Posterior cingulate gyrus (tissue), 11 donors: ENCODE measurements around the gene PLA2G10.
"Not testable (repeated sequence)": the region's sequence is repeated elsewhere in the genome, so short reads cannot be mapped to it uniquely, and the experiment has no call there.

Experiments
- DNase-seq, 10 donors: peaks; one replicate each; pipeline versions ENCODE4 v3.0.0 to v3.0.0-alpha.2; 2020 to 2021; ENCODE audit warnings: mixed read lengths in 3 of 10
- intact Hi-C: fragments of 100-400 bp; cut with DNase I; formaldehyde crosslinking; loops from one replicate; pipeline ENCODE4 v1.15.1; 2023

PLA2G10 gene

GRCh38 chr16:14694129-14694528 lies at the start of gene PLA2G10:
Gene PLA2G10 (minus strand): TSS chr16:14694308. CDS start chr16:14694229, 79 bp downstream.
- intact Hi-C loops = not testable (repeated sequence)

GRCh38 chr16:14742273-14743128 lies 48.4 kb upstream of the PLA2G10 start, which contains the start of gene NPIPA2:
Gene NPIPA2 (plus strand): TSS chr16:14742533. CDS start chr16:14748066, 5,533 bp downstream.
- intact Hi-C loops, DNase-seq: not testable (repeated sequence)

More at GRCh38 chr16:14694129-14694528, at the start of gene PLA2G10:
- DNase-seq = not testable (repeated sequence)

- DNase-seq, intact Hi-C loops: not testable (repeated sequence)
These were observed 47.7 kb upstream of the PLA2G10 start for GRCh38 chr16:14741794-14742193.

GRCh38 chr16:14740832-14741385 lies 46.8 kb upstream of the PLA2G10 start:
- intact Hi-C loops, DNase-seq: not testable (repeated sequence)

GRCh38 chr16:14733233-14733632 lies 39.1 kb upstream of the PLA2G10 start:
- DNase-seq, intact Hi-C loops: not testable (repeated sequence)

GRCh38 chr16:14703156-14704011 lies 9.3 kb upstream of the PLA2G10 start, which contains the start of gene NPIPA3:
Gene NPIPA3 (plus strand): TSS chr16:14703411. CDS start chr16:14708944, 5,533 bp downstream.
- DNase-seq, intact Hi-C loops: not testable (repeated sequence)

- intact Hi-C loops, DNase-seq: not testable (repeated sequence)
These were observed 8.6 kb upstream of the PLA2G10 start for GRCh38 chr16:14702672-14703071.

GRCh38 chr16:14701859-14702258 lies 7.8 kb upstream of the PLA2G10 start:
- intact Hi-C loops = not testable (repeated sequence)

GRCh38 chr16:14685870-14686793 lies 8.0 kb downstream of the PLA2G10 start:
- intact Hi-C loops = not testable (repeated sequence)
- DNase-seq = peak in 1 of 10 donors; percentile 22

More at GRCh38 chr16:14701859-14702258, 7.8 kb upstream of the PLA2G10 start:
- not testable (repeated sequence) for DNase-seq

- intact Hi-C loops = no loop called here
- peak in 1 of 10 donors; percentile 38 for DNase-seq
These were observed 12.0 kb downstream of the PLA2G10 start for GRCh38 chr16:14682121-14682520.

GRCh38 chr16:14681115-14681514 lies 13.0 kb downstream of the PLA2G10 start:
- intact Hi-C loops = no loop called here
- peak in 1 of 10 donors; percentile 29 for DNase-seq

- peak in 1 of 10 donors; percentile 25 for DNase-seq
- intact Hi-C loops = not testable (repeated sequence)
These were observed 13.7 kb downstream of the PLA2G10 start for GRCh38 chr16:14680396-14680795.

GRCh38 chr16:14678748-14679497 lies 15.2 kb downstream of the PLA2G10 start:
- DNase-seq = peak in 1 of 10 donors; percentile 2
- intact Hi-C loops = no loop called here

GRCh38 chr16:14677627-14678026 lies 16.5 kb downstream of the PLA2G10 start:
- no peak for DNase-seq

GRCh38 chr16:14676633-14677032 lies 17.5 kb downstream of the PLA2G10 start:
- no peak for DNase-seq
- intact Hi-C loops = no loop called here

More at GRCh38 chr16:14677627-14678026, 16.5 kb downstream of the PLA2G10 start:
- intact Hi-C loops = no loop called here

- DNase-seq = peak in 1 of 10 donors; percentile 6
- intact Hi-C loops = no loop called here
These were observed 21.6 kb downstream of the PLA2G10 start for GRCh38 chr16:14672403-14672971.

- intact Hi-C loops = no loop called here
- DNase-seq = peak in 1 of 10 donors; percentile 77
These were observed 24.3 kb downstream of the PLA2G10 start for GRCh38 chr16:14669776-14670175.
